SK-N-MC (cell line): ENCODE results near the gene TIAL1.

Experiments used
- EZH2 ChIP-seq: fragments of 200-600 bp; sonication (generic); IDR thresholded peaks from one replicate; pipeline ENCODE4 v1.6.1; 2017; ENCODE audit warnings: antibody characterized with exemption
- FOXP2 ChIP-seq: optimal IDR thresholded peaks from 2 replicates; pipeline ENCODE3; 2011; ENCODE audit warnings: mild to moderate bottlenecking, moderate library complexity; ENCODE audit not compliant: insufficient read depth; ENCODE audit errors: extremely low read length, control extremely low read depth
- POLR2AphosphoS5 ChIP-seq: IDR thresholded peaks from 2 replicates; pipeline ENCODE4 v1.6.1; 2012; ENCODE audit warnings: mild to moderate bottlenecking, low read depth, low read length, borderline replicate concordance

DNA sequence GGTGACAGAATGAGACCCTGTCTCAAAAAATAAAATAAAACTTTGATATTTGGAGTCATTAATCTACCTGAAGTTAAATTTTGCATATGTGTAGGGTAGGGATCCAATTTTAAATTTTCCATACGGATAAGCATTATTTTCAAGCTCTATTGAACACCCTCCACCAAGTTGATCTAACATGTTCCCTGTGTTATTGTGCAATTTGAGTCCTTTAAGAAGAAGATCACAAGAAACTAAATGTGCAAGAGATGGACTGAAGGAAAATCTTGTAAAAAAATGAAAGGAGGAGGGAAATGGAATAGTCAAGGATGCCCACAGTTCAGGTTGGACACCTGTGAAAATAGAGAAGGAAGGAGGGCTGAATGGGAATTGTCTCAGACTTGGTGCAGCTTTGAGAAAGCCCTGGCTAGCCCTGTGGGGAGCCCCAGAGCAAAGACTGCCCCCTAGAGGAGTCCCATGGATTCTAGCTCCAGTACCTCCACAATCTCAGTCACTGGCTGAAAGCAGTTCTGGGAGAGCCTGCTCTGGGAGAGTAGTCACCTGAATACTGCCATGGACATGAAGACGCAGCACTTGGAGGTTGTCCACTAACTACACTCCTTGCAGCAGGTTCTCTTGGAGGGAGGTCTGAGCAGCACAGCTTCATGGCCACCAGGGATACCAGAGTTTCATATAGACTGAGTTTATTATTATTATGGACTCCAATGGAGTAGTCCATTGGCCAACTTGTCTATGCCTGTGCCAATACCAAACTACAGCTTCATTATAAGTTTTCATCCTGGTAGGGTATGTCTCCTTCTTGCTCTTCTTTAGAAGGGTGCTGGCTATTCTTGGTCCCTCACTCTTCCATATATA is 5.7 kb upstream of the TIAL1 start:
- TF ChIP-seq EZH2 (no peak), POLR2AphosphoS5 (no peak), FOXP2 (no peak)
